SK-N-MC (cell line): ENCODE results near the gene SLBP.

Experiments
- EZH2 ChIP-seq: fragments of 200-600 bp; sonication (generic); IDR thresholded peaks from one replicate; pipeline ENCODE4 v1.6.1; 2017; ENCODE audit warnings: antibody characterized with exemption
- POLR2AphosphoS5 ChIP-seq: IDR thresholded peaks from 2 replicates; pipeline ENCODE4 v1.6.1; 2012; ENCODE audit warnings: mild to moderate bottlenecking, low read depth, low read length, borderline replicate concordance

- TF ChIP-seq EZH2, result no peak
- no peak for TF ChIP-seq POLR2AphosphoS5
Observed at GRCh38 chr4:1674682-1675081, 37.4 kb downstream of the SLBP start.
